ENCODE results near the gene RAD51D.

Gene RAD51D

DNA sequence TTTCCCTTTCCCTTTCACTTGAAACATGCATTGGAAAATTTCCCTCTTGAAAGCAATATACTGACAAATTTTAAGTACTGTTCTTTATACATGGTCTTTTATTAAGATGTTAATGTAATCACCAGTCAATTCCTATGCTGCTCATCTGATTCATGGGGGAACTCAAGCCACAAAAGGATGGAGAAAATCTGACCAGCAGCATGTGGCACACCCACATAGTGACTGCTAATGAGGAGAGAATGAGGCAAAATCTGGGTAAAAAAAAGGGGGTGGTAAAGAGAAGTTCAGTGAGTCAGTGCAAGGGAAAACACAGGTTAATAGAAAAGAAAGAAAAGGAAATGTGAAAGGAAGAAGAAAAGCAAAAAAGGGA, 67.4 kb downstream of the RAD51D start:
- TF ChIP-seq TOX (CRISPR knock-in tag; IDR thresholded peaks at IDR 0.05; ENCODE audit: borderline replicate concordance) (no peak), ZNF8 (CRISPR knock-in tag; IDR thresholded peaks at IDR 0.05) (no peak), ZFP3 (CRISPR knock-in tag; IDR thresholded peaks at IDR 0.05) (no peak), SNAI2 (CRISPR knock-in tag; IDR thresholded peaks at IDR 0.05) (no peak)
- no peak; the same call in 2 of the 3 replicates for ATAC-seq

GRCh38 chr17:35051579-35052240, 68.0 kb downstream of the RAD51D start:
- peak; percentile 39 for ATAC-seq
- TF ChIP-seq PPARA (CRISPR knock-in tag; IDR thresholded peaks at IDR 0.05; ENCODE audit: borderline replicate concordance) (no peak), ARNTL (CRISPR knock-in tag; IDR thresholded peaks at IDR 0.05; ENCODE audit: borderline replicate concordance, low read depth) (no peak), OSR1 (CRISPR knock-in tag; IDR thresholded peaks at IDR 0.05) (no peak), CSRNP3 (CRISPR knock-in tag; IDR thresholded peaks at IDR 0.05) (no peak), SNAI2 (CRISPR knock-in tag; IDR thresholded peaks at IDR 0.05) (no peak), ZNF565 (CRISPR knock-in tag; conservative IDR thresholded peaks at IDR 0.05; ENCODE audit: low read depth) (no peak), GLIS3 (CRISPR knock-in tag; IDR thresholded peaks at IDR 0.05) (no peak), ZNF8 (CRISPR knock-in tag; IDR thresholded peaks at IDR 0.05) (no peak), PATZ1 (CRISPR knock-in tag; IDR thresholded peaks at IDR 0.05; ENCODE audit: borderline replicate concordance) (no peak), RARB (CRISPR knock-in tag; IDR thresholded peaks at IDR 0.05) (no peak), ZFP30 (CRISPR knock-in tag; IDR thresholded peaks at IDR 0.05) (no peak)
- TF ChIP-seq, protein P1, sequence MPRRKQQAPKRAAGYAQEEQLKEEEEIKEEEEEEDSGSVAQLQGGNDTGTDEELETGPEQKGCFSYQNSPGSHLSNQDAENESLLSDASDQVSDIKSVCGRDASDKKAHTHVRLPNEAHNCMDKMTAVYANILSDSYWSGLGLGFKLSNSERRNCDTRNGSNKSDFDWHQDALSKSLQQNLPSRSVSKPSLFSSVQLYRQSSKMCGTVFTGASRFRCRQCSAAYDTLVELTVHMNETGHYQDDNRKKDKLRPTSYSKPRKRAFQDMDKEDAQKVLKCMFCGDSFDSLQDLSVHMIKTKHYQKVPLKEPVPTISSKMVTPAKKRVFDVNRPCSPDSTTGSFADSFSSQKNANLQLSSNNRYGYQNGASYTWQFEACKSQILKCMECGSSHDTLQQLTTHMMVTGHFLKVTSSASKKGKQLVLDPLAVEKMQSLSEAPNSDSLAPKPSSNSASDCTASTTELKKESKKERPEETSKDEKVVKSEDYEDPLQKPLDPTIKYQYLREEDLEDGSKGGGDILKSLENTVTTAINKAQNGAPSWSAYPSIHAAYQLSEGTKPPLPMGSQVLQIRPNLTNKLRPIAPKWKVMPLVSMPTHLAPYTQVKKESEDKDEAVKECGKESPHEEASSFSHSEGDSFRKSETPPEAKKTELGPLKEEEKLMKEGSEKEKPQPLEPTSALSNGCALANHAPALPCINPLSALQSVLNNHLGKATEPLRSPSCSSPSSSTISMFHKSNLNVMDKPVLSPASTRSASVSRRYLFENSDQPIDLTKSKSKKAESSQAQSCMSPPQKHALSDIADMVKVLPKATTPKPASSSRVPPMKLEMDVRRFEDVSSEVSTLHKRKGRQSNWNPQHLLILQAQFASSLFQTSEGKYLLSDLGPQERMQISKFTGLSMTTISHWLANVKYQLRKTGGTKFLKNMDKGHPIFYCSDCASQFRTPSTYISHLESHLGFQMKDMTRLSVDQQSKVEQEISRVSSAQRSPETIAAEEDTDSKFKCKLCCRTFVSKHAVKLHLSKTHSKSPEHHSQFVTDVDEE (CRISPR knock-in tag; IDR thresholded peaks at IDR 0.05) = no peak
- TF ChIP-seq, protein P2, sequence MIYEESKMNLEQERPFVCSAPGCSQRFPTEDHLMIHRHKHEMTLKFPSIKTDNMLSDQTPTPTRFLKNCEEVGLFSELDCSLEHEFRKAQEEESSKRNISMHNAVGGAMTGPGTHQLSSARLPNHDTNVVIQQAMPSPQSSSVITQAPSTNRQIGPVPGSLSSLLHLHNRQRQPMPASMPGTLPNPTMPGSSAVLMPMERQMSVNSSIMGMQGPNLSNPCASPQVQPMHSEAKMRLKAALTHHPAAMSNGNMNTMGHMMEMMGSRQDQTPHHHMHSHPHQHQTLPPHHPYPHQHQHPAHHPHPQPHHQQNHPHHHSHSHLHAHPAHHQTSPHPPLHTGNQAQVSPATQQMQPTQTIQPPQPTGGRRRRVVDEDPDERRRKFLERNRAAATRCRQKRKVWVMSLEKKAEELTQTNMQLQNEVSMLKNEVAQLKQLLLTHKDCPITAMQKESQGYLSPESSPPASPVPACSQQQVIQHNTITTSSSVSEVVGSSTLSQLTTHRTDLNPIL (CRISPR knock-in tag; IDR thresholded peaks at IDR 0.05; ENCODE audit: low read depth) = no peak

- TF ChIP-seq GLIS3 (CRISPR knock-in tag; IDR thresholded peaks at IDR 0.05) (no peak), OSR1 (CRISPR knock-in tag; IDR thresholded peaks at IDR 0.05) (no peak), ZNF565 (CRISPR knock-in tag; conservative IDR thresholded peaks at IDR 0.05; ENCODE audit: low read depth) (no peak), BACH2 (CRISPR knock-in tag; IDR thresholded peaks at IDR 0.05; ENCODE audit: borderline replicate concordance) (no peak), RARB (CRISPR knock-in tag; IDR thresholded peaks at IDR 0.05) (no peak), PATZ1 (CRISPR knock-in tag; IDR thresholded peaks at IDR 0.05; ENCODE audit: borderline replicate concordance) (no peak), SNAI2 (CRISPR knock-in tag; IDR thresholded peaks at IDR 0.05) (no peak), ZNF8 (CRISPR knock-in tag; IDR thresholded peaks at IDR 0.05) (no peak), TCF4 (CRISPR knock-in tag; IDR thresholded peaks at IDR 0.05; ENCODE audit: borderline replicate concordance) (no peak), TOX (CRISPR knock-in tag; IDR thresholded peaks at IDR 0.05; ENCODE audit: borderline replicate concordance) (no peak), PPARA (CRISPR knock-in tag; IDR thresholded peaks at IDR 0.05; ENCODE audit: borderline replicate concordance) (no peak), ISL1 (CRISPR knock-in tag; IDR thresholded peaks at IDR 0.05) (no peak)
- TF ChIP-seq, protein P1 (CRISPR knock-in tag; IDR thresholded peaks at IDR 0.05) = no peak
- TF ChIP-seq, protein P2 (CRISPR knock-in tag; IDR thresholded peaks at IDR 0.05; ENCODE audit: low read depth) = no peak
- ATAC-seq = no peak
Measured at GRCh38 chr17:35051183-35051578, 68.5 kb downstream of the RAD51D start.
